BE2C (cell line): Measurements from ENCODE around the gene TTLL11.

Experiments used
- DNase-seq: peaks from one replicate; pipeline ENCODE4 v3.0.0-alpha.2; 2020
- H3K27me3 ChIP-seq: fragments of 250-450 bp; sonication (Bioruptor Pico); 2 replicates; pipeline ENCODE4 v1.5.1; 2020; ENCODE audit warnings: mild to moderate bottlenecking
- H3K36me3 ChIP-seq: fragments of 250-450 bp; sonication (Bioruptor Pico); 2 replicates; pipeline ENCODE4 v1.5.1; 2020; ENCODE audit warnings: mild to moderate bottlenecking
- H3K4me1 ChIP-seq: fragments of 250-450 bp; sonication (Bioruptor Pico); 2 replicates; pipeline ENCODE4 v1.5.1; 2020
- H3K4me3 ChIP-seq: 2 replicates; pipeline ENCODE4 v1.5.1; 2011; ENCODE audit warnings: low read depth, low read length
- H3K9me3 ChIP-seq: fragments of 250-450 bp; sonication (Bioruptor Pico); 2 replicates; pipeline ENCODE4 v1.5.1; 2020
- CTCF ChIP-seq: IDR thresholded peaks from 2 replicates; pipeline ENCODE4 v1.5.1; 2012; ENCODE audit warnings: mild to moderate bottlenecking, low read depth, low read length

Gene TTLL11

GRCh38 chr9:121862371-121863332 is 230.5 kb downstream of the TTLL11 start:
- DNase-seq: no peak
- H3K4me1 ChIP-seq: no peaks in the 10 kb centered on the region
- TF ChIP-seq CTCF: no peak
- H3K27me3 ChIP-seq: no peaks in the 10 kb centered on the region
- H3K36me3 ChIP-seq: no peaks in the 10 kb centered on the region
- no peaks in the 10 kb centered on the region; the same call in 1 of the 2 replicates for H3K9me3 ChIP-seq
- no peak overlapping the region for H3K4me3 ChIP-seq

GRCh38 chr9:121861501-121862180 is 231.5 kb downstream of the TTLL11 start:
- no peaks in the 10 kb centered on the region for H3K36me3 ChIP-seq
- DNase-seq: peak; percentile 61
- no peaks in the 10 kb centered on the region for H3K4me1 ChIP-seq
- H3K27me3 ChIP-seq: no peaks in the 10 kb centered on the region
- H3K4me3 ChIP-seq: no peak overlapping the region
- H3K9me3 ChIP-seq: no peaks in the 10 kb centered on the region; the same call in 1 of the 2 replicates
- TF ChIP-seq CTCF: peak; percentile 71

- H3K4me1 ChIP-seq: no peaks in the 10 kb centered on the region
- H3K9me3 ChIP-seq: no peaks in the 10 kb centered on the region; the same call in 1 of the 2 replicates
- no peaks in the 10 kb centered on the region for H3K27me3 ChIP-seq
- no peak for DNase-seq
- H3K4me3 ChIP-seq: no peak overlapping the region
- no peak for TF ChIP-seq CTCF
- H3K36me3 ChIP-seq: no peaks in the 10 kb centered on the region
Measured at GRCh38 chr9:121860744-121861143, 232.4 kb downstream of the TTLL11 start.

- DNase-seq: no peak
Measured at GRCh38 chr9:121860213-121860612, 232.9 kb downstream of the TTLL11 start.

GRCh38 chr9:121859646-121860045 is 233.5 kb downstream of the TTLL11 start:
- Histone ChIP-seq H3K27me3 (no peaks in the 10 kb centered on the region), H3K4me3 (no peak overlapping the region), H3K9me3 (no peaks in the 10 kb centered on the region; the same call in 1 of the 2 replicates), H3K4me1 (no peaks in the 10 kb centered on the region), H3K36me3 (no peaks in the 10 kb centered on the region)
- DNase-seq: no peak
- no peak for TF ChIP-seq CTCF

More at GRCh38 chr9:121860213-121860612, 232.9 kb downstream of the TTLL11 start:
- TF ChIP-seq CTCF: no peak
- Histone ChIP-seq H3K9me3 (no peaks in the 10 kb centered on the region; the same call in 1 of the 2 replicates), H3K4me1 (no peaks in the 10 kb centered on the region), H3K27me3 (no peaks in the 10 kb centered on the region), H3K4me3 (no peak overlapping the region), H3K36me3 (no peaks in the 10 kb centered on the region)

GRCh38 chr9:121858788-121859187 is 234.3 kb downstream of the TTLL11 start:
- TF ChIP-seq CTCF: no peak
- Histone ChIP-seq H3K36me3 (no peaks in the 10 kb centered on the region), H3K4me3 (no peak overlapping the region), H3K4me1 (no peaks in the 10 kb centered on the region), H3K9me3 (no peaks in the 10 kb centered on the region; the same call in 1 of the 2 replicates), H3K27me3 (no peaks in the 10 kb centered on the region)
- no peak for DNase-seq
